ENCODE results near the gene FRAS1. TPM values are rescaled to one million over a fixed set of nuclear protein-coding genes. Genes with fewer than 3 reads are reported as not detected.

FRAS1 gene
- total and polyA plus RNA-seq, 2 donors (not counting 3 experiments of a cell fraction or from before 2014, with no cell fraction given): 1.4 to 3.6 TPM

- Histone ChIP-seq H3K4me1 (ENCODE audit: control insufficient read depth, extremely low read depth, insufficient read depth, low read length) (no peaks in the 10 kb centered on the region), H3K27me3 (ENCODE audit: control insufficient read depth in 2 of 2, insufficient read depth in 2 of 2, low read length in 2 of 2) (no peaks in the 10 kb centered on the region), H3K9ac (replicated peaks; ENCODE audit: extremely low read depth, insufficient read depth, low read length) (no peak overlapping the region), H3K79me2 (ENCODE audit: control insufficient read depth, insufficient read depth, low read length) (no peaks in the 10 kb centered on the region), H3K9me1 (replicated peaks; ENCODE audit: control insufficient read depth, extremely low read depth, insufficient read depth, low read length) (no peaks in the 10 kb centered on the region), H4K20me1 (replicated peaks; ENCODE audit: control insufficient read depth, extremely low read depth, insufficient read depth, low read length) (no peaks in the 10 kb centered on the region), H2AFZ (ENCODE audit: low read depth, low read length) (no peak overlapping the region), H3K4me3 (replicated peaks in 1 of 3; ENCODE audit: insufficient read depth in 1 of 3, low read depth in 1 of 3, low read length in 3 of 3) (no peak overlapping the region), H3K4me2 (ENCODE audit: insufficient read depth, low read length) (no peak overlapping the region), H3K27ac (ENCODE audit: insufficient read depth, low read depth, low read length) (no peak overlapping the region), H3K9me3 (replicated peaks; ENCODE audit: control insufficient read depth, insufficient read depth, low read length) (no peaks in the 10 kb centered on the region), H3K36me3 (ENCODE audit: control insufficient read depth in 2 of 2, extremely low read depth in 1 of 2, insufficient read depth in 2 of 2, low read length in 2 of 2) (no peaks in the 10 kb centered on the region)
- TF ChIP-seq FOS (IDR thresholded peaks at IDR 0.05; ENCODE audit: borderline replicate concordance, insufficient read depth, low read length) (no peak), EZH2 (IDR thresholded peaks at IDR 0.05; ENCODE audit: borderline replicate concordance, low read depth, low read length, severe bottlenecking) (no peak), CTCF (IDR thresholded peaks at IDR 0.05; ENCODE audit: extremely low read depth in 1 of 2, insufficient read depth in 1 of 2, low read depth in 1 of 2, low read length in 2 of 2) (no peak), MAX (IDR thresholded peaks at IDR 0.05; ENCODE audit: insufficient read depth, insufficient read length) (no peak), POLR2A (IDR thresholded peaks at IDR 0.05; ENCODE audit: low read depth, low read length) (no peak), MYC (IDR thresholded peaks at IDR 0.05; ENCODE audit: low read depth, low read length) (no peak), POLR2AphosphoS5 (IDR thresholded peaks at IDR 0.05; ENCODE audit: insufficient read depth, low read depth, low read length) (no peak), JUN (IDR thresholded peaks at IDR 0.05; ENCODE audit: borderline replicate concordance, insufficient read depth, insufficient read length, low read depth) (no peak), GATA2 (IDR thresholded peaks at IDR 0.05; ENCODE audit: insufficient read depth, insufficient read length, low read depth, low read length) (no peak)
- no peak for FAIRE-seq
- intact Hi-C loops (cut with micrococcal nuclease): no loop called here
- no TSS peak for BruUV-seq (replicated peaks)
- POLR2A ChIA-PET: no interaction called here
- dilution Hi-C loops (cut with MboI; ENCODE audit: extremely low pct_ligation_motif_present, low sequenced_read_pairs): no loop called here
- DNase-seq (ENCODE audit: low read depth, low spot score): no peak
- CTCF ChIA-PET: no interaction called here
These were observed 184.9 kb downstream of the FRAS1 start for GRCh38 chr4:78242071-78242470.

Data from endothelial cell of umbilical vein (primary cell).